Pulmonary artery endothelial cell (primary cell): ENCODE data around the gene PACRG. TPM values are rescaled to one million over a fixed set of nuclear protein-coding genes. Genes with fewer than 3 reads are reported as not detected.

Experiments used
- DNase-seq: peaks from one replicate; pipeline ENCODE4 v3.0.0-alpha.2; 2011; ENCODE audit warnings: low read depth, low spot score
- total RNA-seq: library from RNA; depleted of rRNA; stranded (reverse); fragments of >200 nt; gene quantifications from 2 replicates; pipeline ENCODE4 v1.2.3, GENCODE V29; 2014

Gene PACRG
- total RNA-seq, 1 donor from 2014 or later = not detected

GRCh38 chr6:162777091-162777490 is 49.3 kb downstream of the PACRG start:
- DNase-seq = no peak

DNA sequence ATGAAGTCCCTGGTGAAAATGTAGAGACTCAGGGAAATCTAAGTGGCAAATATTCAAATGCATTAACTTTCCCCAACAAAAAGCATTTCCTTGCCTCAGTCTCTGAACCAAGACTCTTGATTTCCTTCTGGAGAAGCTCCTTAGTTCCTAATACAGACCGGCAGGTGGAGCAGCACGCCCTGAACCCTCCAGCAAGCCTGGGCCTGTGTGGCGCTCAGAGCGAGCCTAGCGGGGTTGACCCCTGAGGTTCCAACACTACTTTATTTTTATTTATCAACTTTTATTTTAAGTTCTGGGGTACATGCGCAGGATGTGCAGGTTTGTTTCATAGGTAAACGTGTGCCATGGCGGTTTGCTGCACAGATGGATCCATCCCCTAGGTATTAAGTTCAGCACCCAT is 50.8 kb downstream of the PACRG start:
- DNase-seq = no peak

DNA sequence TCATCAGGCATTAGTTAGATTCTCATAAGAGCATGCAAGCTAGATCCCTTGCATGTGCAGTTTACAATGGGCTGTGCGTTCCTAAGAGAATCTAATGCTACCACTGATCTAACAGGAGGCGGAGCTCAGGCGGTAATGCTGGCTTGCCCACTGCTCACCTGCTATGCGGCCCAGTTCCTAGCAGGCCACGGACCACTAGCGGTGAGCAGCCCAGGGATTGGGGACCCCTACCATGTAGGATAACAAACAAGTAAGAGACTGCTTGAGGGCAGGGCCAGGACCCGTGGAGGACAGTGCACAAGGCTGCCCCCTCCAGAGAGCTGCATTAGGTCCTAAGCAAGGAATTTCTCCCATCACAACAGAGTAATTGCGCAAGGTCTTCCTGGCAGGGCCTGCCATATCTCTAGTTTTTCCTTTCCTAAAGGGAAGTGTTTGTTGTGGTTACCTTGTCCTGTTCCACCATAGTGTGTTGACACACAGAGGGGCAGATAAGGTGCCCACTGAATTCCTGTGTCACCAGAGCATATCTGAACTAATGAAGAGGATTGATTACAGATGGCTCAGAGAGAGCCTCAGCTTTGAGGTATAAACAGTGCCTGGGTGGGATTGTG is 58.0 kb downstream of the PACRG start:
- DNase-seq = no peak

- no peak for DNase-seq
Observed at GRCh38 chr6:162798546-162799266, 70.9 kb downstream of the PACRG start.

- DNase-seq = no peak
Observed at GRCh38 chr6:162814426-162814973, 86.7 kb downstream of the PACRG start.

DNA sequence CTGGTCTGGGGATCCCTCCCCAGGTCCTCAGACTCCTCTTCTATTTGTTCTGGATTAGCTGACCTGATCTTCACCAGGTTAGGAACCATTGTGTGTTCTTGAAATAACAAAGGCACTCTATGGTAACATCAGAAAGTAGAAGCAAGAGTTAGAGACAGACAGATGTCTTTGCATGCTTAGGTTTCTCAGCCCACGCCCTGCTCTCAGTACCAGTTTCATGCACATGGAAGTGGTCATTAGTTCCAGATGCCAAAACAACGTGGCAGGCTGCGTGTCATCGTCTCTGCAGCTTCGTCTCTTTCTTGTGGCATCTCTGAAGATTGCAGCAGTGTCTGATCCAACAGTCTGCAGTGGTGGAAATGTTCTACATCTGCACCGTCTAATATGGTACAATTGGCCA is 89.4 kb downstream of the PACRG start:
- DNase-seq = no peak

DNA sequence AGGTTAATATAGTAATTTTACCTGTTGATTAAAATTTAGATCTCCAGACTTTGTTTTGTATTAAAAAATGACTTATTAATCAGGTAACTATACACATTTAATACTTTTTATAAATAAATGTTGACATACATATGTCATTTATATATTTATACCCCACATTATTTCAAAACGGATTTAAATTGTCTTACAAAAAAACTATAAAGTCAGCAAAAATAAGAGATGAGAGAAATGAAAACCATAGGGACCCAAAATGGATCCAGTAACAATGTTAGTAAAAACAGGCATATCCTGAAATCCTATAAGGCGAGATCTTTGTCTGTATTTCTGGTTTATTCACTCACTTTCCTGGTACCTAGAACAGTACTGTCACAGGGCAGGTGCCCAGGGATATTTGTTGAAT is 91.5 kb downstream of the PACRG start:
- DNase-seq = no peak

DNA sequence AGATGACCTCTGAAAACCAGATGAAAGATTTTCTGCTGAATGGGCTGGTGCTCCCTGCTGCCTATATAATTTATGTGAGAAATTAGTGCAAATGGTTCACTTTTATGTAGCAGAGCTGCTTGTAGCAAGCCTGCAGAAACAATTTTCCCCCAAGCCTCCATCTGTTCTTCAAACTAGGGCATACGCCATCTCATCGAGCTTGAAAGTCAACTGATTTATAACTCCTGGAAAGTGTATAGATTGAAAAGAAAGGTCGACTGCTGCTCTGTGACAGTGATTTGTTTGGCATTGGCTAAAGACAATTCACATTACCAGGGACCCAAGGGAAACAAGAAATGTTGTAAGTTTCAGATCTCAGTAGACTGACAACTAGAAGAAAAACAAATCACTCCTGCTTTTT is 93.3 kb downstream of the PACRG start:
- no peak for DNase-seq

DNA sequence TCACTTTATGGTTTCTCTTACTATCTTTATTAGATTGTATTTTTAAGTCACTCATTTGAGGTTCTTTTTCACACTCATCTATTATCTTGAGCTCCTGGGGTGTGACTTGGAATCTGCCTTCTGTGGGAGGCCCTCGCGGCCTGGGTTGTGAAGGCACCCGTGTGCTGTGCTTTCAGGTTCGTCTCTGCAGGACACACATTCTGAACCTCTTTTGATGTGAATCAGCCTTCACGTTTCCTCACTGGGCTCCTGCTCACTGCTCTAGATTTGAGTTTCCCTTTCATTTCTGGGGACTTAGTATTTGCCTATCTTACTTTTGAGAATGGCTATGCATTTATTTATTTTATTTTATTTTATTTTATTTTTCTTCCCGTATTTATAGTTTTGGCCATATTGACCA is 97.8 kb downstream of the PACRG start:
- DNase-seq = no peak

- no peak for DNase-seq
Observed at GRCh38 chr6:162829013-162829742, 101.4 kb downstream of the PACRG start.

DNA sequence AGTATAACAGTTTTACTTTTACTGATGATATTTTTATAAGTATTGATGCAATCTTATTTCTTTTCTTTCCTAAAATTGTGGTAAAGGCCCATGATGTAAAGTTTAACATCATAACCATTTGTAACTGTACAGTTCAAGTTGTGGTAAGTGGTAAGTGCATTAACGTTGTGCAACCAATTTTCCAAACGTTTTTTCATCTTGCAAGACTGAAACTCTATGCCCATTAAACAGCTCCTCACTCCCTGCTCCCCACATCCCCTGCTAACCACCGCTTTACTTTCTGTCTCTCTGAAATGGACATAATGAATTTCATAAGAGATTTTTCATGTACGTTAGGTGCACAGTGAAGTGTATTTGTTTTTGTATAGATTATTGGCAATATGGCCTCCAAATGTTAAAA is 106.0 kb downstream of the PACRG start:
- no peak for DNase-seq

DNA sequence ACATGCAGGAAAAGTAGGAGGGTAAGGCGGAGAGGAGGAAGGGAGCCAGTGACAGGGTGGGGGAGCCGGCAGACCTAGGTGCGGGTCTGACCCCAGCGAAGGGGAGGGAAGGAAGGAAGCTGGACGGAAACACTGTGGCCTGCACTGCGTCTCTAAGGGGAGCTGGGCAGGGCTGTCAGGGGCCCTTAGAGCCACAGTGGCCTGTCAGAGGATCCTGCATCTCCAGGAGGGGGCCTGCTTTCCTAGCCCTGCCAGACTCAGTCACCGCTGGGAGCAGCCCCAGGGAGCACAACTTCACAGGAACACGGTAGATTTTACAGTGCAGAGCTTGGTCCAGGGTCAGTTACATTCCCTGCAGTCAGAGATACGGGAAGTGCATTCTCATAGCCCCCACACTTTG is 118.2 kb downstream of the PACRG start:
- no peak for DNase-seq

DNA sequence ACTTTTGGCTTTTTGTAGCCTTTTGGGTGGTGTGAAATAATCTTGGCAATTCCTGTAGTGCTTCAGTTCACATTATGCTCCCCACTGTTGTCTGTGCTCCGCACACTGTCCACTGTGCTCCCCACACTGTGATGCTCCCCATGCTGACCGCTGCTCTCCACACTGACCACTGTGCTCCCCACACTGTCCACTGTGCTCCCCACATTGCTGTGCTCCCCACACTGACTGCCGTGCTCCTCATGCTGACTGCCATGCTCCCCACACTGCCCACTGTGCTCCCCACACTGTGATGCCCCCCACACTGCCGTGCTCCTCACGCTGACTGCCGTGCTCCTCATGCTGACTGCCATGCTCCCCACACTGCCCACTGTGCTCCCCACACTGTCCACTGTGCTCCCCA is 118.9 kb downstream of the PACRG start:
- no peak for DNase-seq

GRCh38 chr6:162849269-162849668 is 121.5 kb downstream of the PACRG start:
- DNase-seq = no peak

GRCh38 chr6:162852192-162852591 is 124.4 kb downstream of the PACRG start:
- DNase-seq = no peak

GRCh38 chr6:162852840-162853577 is 125.2 kb downstream of the PACRG start:
- DNase-seq = no peak

GRCh38 chr6:162854228-162854627 is 126.5 kb downstream of the PACRG start:
- DNase-seq = no peak

GRCh38 chr6:162854734-162855191 is 127.0 kb downstream of the PACRG start:
- DNase-seq = no peak

DNA sequence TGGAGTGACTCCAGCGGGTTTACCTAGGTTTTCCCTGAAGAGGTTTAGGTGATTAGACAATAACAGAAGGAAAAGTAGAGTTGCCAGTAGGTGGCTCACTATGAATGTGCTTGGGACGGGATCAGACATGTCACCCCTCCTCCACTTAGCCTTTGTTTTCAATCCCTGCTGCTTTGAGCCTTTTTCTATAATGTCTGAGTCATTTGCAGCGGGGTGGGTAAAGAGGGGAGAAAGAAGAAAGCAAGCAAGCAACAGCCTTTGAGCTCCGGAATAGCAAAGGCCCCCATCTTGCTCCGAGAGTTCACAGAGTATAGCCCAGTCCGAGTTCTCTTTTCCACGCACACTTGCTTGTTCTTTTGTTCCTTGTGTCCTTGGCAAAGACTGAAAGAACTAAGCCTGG is 129.1 kb downstream of the PACRG start:
- DNase-seq = no peak

DNA sequence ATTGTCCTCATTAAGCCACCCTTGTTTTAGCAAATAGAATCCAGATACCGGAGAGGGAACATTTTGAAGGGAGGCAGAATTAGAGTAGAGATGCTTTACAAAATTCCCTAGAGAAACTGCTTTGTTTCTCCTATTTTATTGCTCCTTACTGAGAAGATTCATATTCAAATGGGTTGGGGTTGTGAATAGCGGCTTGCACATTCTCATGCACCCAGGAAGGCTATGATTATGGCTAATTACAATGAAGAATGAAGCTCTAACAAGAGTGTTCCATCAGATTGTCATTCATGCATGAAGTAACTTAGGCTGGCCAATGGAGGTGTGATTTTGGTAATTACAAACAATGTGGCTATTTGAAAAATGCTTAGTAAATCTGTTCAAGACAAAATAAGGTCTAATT is 129.6 kb downstream of the PACRG start:
- no peak for DNase-seq

- no peak for DNase-seq
Observed at GRCh38 chr6:162862462-162862861, 134.7 kb downstream of the PACRG start.

- no peak for DNase-seq
Observed at GRCh38 chr6:162862941-162863340, 135.2 kb downstream of the PACRG start.
